Renal pelvis (tissue), 4 donors: ENCODE data around the gene NKX1-2. TPM values are rescaled to one million over a fixed set of nuclear protein-coding genes. Genes with fewer than 3 reads are reported as not detected.

Source experiments
- DNase-seq: peaks from one replicate; pipeline ENCODE4 v3.0.0-alpha.2; 2013
- polyA plus RNA-seq, 3 donors: library from polyadenylated mRNA; unstranded; fragments of 120-200 nt; gene quantifications; one replicate each; pipeline ENCODE4 v1.2.1, GENCODE V29; 2013; ENCODE audit not compliant: insufficient read length in 3 of 3

The NKX1-2 gene
- polyA plus RNA-seq, 3 donors = not detected

- peak; percentile 42 for DNase-seq
These were observed 31.7 kb downstream of the NKX1-2 start for GRCh38 chr10:124417895-124418725.

DNA sequence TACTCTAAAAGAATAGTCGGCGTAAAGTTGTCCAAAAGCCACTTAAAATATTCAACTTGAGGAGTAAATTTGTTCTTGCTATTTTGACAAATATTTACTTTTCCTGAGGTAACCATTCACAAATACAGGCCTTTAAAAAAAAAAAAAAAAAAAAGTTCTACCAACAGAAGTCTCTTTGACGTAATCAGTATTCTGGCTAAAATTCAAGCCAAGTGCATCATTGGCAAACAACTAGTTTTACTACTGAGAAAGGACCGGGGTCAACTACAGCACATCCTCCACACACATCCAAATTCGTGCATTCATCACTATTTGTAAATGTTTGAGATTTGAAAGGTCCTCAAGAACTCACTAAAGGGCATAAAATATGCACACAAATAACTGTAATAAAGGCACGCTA lies 33.1 kb downstream of the NKX1-2 start:
- no peak for DNase-seq

DNA sequence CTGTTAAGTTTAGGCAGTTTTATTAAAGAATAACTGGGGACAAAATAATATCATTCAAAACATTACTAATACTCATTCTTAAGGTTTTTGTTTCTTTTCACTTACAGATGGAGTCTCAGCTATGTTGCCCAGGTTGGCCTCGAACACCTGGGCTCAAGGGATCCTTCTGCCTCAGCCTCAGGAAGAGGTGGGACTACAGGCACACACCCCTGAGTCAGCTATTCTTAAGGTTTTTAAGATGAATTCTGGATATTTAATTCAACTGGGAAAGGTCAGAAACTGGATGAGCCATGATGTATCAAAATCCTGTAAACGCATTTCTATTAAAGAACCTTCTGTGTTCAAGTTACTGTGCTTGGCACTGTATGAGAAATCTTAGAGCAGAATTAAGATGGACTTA lies 34.6 kb downstream of the NKX1-2 start:
- no peak for DNase-seq

GRCh38 chr10:124414076-124414475 lies 35.8 kb downstream of the NKX1-2 start:
- DNase-seq = no peak

- no peak for DNase-seq
These were observed 40.1 kb downstream of the NKX1-2 start for GRCh38 chr10:124409696-124410095.

- no peak for DNase-seq
These were observed 41.5 kb downstream of the NKX1-2 start for GRCh38 chr10:124408357-124408756.

DNA sequence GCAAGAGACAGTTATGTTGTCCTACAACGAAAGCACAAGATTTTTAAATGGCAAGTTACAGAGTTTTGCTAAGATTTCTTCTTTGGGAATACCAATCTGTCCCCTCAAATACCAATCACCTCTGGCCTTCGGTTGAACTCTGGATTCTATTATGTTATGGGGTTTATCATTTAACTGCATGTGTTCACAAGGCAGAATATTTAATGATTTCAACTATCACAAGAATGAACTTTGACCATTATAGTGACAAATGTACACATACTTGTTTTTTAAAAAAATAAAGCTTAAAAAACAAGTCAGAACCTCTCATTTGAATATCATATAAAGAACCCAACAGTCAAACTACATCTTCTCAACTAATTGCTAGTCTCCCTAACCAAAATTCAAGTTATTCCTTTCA lies 42.4 kb downstream of the NKX1-2 start:
- DNase-seq = no peak

- peak; percentile 87 for DNase-seq
These were observed 46.3 kb downstream of the NKX1-2 start for GRCh38 chr10:124403548-124403947.

GRCh38 chr10:124402273-124402672 lies 47.6 kb downstream of the NKX1-2 start:
- no peak for DNase-seq

DNA sequence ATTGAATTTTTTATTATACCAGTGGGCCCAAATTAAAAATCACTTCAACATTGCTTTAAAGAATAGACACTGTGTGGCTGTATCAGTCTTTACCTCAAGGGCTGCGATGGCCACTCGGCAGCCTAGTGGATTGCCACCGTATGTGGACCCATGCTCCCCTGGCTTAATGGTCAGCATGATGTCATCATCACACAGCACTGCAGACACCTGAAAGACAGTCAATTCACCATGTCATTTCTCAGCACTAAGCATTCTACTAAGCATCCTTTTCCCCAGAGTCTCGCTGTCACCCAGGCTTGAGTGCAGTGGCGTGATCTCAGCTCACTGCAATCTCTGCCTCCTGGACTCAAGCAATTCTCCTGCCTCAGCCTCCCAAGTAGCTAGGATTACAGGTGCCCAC lies 48.2 kb downstream of the NKX1-2 start:
- DNase-seq = no peak

Other genes starting within 250 kb of the NKX1-2 start
- 10 to 100 TPM; 71.3 to 84.5 (median 79.1) TPM for gene OAT, start 31.1 kb downstream of the NKX1-2 start, polyA plus RNA-seq
- gene LHPP, start 11.8 kb upstream of the NKX1-2 start, polyA plus RNA-seq = 10 to 100 TPM; 19.6 to 26.3 (median 24.2) TPM